SK-N-MC (cell line): ENCODE data around the gene UNC5CL.

Experiments
- EZH2 ChIP-seq: fragments of 200-600 bp; sonication (generic); IDR thresholded peaks from one replicate; pipeline ENCODE4 v1.6.1; 2017; ENCODE audit warnings: antibody characterized with exemption
- POLR2AphosphoS5 ChIP-seq: IDR thresholded peaks from 2 replicates; pipeline ENCODE4 v1.6.1; 2012; ENCODE audit warnings: mild to moderate bottlenecking, low read depth, low read length, borderline replicate concordance

- TF ChIP-seq POLR2AphosphoS5 (no peak), EZH2 (no peak)
These were observed 56.1 kb downstream of the UNC5CL start for GRCh38 chr6:40982917-40983316.
